HG03139 (cell line): ENCODE measurements around the gene EPS8L2.

Experiments
- ATAC-seq: cut with Tn5 transposase; IDR thresholded peaks from one replicate; pipeline ENCODE4 v1.9.1; 2021; ENCODE audit not compliant: unreplicated experiment

The EPS8L2 gene

DNA sequence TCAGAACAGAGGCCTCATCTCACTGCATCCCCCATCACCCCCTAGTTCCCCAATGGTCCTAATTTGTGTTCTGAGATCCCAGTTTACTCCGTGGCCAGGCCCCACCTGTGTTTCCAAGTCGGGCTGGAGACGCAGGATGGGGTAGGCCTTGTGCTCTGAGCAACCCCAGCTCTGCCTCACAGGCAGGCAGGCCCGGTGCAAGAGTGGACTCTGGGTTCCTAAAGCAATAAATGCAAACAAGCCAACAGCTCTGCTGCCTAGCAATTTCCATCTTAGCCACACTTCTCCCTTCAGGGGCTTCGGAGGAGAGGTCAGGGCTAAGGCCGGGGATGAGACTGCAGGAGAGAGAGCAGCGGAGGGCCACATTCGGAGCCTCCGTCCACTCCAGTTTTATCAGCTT lies 2.5 kb upstream of the EPS8L2 start:
- ATAC-seq = no peak

DNA sequence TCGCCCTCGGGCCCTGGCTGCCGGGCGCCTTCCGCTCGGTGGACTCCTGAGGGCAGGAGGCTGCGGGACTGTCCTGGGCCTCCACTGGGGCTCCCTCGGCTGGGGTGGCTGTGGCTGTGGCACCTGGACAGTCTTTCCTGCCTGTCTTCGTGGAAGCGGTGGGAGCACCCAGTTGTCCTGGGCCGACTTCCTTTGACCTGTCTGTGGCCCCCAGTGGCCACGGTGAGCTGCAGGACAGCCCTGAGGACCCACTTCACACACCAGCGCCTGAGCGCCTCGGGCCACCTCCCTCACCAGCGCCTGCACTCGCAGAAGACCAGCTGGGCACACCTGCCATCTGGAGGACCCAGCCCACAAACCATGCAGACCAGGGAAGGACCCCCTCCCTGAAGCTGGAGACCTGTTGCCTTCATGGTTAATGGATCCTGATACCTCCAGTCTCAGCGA lies 1.8 kb upstream of the EPS8L2 start:
- no peak for ATAC-seq

DNA sequence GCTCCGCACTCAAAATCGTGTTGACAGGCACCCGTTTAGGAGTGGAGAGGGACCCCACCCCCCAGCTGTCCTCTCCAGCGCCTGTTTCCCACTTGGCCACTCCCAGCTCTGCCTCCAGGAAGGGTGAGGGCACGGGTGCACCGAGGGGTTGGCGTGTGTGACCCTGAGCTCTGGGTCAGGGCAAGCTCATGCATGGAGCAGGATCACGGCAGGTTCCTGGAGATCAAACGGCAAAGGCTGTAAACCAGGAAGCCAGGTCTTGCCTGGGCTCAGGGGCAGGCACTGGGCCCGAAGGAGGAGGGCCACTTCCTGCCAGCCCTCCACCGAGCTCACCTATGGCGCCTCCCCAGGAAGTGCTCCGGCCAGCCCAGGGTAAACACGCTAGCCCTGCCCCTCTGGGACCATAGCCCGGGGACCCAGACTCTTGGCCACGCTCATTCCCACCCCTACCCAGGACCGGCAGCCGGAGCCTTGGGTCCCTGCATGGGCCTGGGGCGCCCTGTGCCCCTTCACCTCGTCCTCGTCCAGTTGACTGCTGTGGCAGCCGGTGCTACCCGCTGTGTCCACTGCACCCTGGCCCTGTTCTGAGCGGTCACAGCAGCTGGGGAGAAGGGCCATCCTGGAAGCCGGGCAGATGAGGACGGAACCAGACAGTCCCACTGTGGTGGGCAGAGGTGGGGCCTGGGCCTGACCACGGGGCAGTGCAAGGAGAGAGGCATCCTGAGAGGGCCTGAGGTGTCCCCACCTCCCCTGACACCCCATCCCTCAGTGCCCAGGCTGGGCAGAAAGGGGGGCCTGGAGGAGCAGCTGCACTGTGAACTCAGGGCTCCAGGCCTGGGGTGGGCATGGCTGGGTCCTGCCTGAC lies 1.0 kb upstream of the EPS8L2 start:
- no peak for ATAC-seq

DNA sequence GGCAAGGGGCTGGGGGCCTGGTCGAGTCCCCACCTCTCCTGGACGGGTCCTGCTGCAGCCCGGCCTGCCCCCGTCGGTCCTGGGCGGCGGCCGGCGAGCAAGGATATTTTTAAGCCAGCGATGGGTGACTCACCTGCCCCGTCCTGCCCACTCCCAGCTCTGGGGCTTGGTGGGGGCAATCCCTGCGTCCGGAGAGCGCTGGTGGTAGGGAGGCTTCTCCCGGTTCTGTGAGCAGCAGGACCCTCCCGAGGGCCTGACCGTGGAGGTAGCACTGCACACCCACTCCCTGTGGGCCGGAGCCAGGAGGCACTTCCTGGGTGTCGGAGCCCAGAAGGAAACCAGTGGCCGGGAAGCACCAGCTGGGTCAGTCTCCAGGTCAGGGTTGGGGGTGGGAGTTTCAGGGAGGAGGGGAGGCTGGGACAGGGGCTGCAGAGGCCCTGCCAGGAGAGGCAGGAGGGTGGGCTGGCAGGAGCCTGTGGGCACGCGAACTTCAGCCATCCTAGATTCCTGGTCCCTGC lies 467 bp downstream of the EPS8L2 start:
- ATAC-seq = no peak

DNA sequence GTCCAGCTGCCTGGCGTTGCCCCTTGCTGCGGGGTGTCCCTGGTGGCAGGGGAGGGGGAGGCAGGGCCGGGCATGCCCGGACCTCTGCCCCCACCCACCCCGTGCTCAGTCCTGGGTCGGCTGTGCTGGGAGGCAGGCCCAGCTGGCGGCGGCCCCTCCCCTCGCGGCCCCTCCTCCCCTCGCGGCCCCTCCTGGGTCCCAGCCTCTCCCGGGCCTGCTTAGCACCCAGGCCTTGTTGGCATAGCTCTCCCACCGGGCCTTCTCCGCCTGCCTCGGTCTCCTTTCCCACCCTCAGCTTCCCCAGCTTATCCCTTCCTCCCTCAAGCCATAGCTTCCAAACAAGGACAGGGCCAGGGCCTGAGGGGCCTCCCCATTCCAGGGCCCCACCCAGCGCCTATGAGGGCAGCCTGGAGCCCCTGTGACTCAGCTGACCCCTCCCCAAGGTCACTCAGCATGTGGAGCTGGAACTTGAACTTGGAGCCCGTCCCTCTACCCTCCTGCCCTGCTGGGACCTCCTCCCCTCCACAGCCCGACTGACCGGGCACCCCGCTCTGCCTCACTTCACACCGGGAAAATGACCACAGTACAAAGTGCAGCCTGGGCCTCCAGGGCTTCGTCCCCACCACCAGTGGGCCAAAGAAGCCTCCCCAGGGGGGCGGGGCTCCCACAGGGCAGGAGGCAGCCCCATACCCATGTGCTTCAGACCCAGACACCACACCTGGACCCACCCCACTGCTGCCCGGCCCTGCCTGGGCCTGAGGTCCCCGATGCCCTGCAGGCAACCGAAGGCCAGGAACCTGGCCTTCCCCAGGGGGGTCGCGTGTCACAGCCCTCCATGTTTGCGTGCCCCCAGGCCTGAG lies 1.2 kb downstream of the EPS8L2 start:
- ATAC-seq = no peak

DNA sequence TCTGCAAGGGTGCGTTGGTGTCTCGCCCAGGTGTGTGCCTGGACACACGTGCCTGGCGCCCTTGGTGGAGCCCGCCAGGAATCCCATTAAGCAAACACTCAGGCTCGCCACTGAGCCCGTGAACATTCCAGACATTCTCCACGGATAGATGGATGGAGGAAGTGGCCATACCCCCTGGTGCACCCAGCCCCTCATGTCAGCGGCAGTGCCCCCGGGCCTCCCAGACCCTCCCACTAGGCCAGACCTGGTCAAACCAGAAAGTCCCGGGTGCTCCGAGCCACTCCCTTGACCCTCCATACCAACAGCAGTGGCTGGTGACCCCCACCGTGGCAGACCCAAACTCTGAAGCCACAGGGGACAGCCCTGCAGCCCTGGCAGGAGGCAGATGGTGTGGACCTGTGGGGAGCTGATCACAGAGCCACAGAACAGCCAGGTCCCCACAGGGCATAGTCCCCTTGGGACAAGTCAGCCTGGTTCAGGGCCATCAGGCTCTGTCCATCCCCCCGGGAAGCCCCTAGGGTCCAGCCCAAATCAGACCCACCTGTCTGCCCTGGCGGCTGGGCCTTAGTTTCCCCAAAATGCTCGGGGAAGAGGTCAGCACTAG lies 1.9 kb downstream of the EPS8L2 start:
- ATAC-seq = no peak

DNA sequence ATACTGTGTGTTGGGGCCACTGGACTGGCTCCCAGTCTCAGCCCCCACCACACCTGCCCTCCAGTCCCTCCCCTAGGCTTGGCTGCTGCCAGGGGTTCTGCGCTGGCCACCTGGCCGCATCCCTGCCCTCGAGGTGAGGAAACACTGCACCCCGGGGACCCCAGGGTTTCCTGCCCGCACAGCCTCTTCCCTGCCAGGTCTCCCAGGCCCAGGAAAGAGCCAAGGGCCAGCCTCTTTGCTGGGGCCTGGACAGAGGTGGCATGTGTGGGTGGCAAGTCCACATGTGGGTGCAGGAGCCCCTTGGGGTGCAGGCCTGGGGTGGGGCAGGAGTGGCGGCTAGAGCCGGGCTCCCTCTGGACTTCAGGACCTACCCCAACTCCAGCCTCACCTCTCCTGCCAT lies 2.5 kb downstream of the EPS8L2 start:
- no peak for ATAC-seq

DNA sequence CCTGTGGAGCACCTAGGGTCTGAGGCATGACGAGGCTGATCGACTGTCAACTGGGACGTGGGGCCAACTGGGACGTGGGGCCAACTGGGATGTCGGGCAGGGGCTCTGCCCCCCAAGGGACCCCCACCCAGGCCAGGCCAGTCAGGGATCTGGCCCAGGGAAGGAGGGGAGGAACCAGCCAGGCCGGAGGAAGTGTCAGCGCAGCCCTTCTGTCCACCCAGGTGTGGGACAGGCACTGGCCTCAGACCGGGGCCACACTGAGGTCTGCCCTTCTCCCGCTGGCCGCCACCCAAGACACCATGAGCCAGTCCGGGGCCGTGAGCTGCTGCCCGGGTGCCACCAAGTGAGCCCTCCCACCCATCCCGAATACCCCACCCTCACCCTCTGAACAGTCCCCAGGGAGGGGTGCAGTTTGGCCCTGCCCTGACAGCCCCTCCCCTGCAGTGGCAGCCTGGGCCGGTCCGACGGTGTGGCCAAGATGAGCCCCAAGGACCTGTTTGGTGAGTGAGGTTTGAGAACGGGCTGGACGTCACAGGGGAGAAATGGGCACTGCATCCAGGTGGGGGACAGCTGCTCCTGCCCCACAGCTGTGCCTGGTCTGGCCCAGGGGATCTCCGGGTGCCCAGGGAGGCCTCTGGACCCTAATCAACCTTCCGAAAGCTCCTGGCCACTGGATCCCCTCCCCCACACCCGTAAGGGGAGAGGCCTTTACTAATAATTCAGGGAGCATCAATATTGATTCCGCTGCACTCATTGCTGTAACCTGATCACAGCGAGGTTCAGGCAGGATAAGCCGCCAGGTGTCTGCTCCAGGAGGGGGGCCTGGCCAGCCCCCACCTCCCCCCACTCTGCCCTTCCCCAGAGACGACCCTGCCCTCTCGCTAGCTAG lies 3.3 kb downstream of the EPS8L2 start:
- no peak for ATAC-seq

DNA sequence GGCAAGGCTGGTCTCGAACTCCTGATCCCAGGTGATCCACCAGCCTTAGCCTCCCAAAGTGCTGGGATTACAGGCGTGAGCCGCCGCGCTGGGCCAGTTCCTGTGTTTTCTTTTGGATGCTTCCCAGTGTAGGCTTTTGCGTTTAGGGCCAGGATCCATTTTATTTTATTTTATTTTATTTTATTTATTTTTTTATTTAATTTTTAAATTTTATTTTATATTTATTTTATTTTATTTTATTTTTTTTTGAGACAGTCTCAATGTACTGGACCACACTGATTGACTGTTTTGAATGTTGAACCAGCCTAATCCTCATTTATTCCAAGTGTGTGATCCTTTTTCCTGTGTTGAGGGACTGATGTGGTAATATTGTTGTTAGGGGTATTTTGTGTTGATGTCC lies 8.4 kb downstream of the EPS8L2 start:
- no peak for ATAC-seq

DNA sequence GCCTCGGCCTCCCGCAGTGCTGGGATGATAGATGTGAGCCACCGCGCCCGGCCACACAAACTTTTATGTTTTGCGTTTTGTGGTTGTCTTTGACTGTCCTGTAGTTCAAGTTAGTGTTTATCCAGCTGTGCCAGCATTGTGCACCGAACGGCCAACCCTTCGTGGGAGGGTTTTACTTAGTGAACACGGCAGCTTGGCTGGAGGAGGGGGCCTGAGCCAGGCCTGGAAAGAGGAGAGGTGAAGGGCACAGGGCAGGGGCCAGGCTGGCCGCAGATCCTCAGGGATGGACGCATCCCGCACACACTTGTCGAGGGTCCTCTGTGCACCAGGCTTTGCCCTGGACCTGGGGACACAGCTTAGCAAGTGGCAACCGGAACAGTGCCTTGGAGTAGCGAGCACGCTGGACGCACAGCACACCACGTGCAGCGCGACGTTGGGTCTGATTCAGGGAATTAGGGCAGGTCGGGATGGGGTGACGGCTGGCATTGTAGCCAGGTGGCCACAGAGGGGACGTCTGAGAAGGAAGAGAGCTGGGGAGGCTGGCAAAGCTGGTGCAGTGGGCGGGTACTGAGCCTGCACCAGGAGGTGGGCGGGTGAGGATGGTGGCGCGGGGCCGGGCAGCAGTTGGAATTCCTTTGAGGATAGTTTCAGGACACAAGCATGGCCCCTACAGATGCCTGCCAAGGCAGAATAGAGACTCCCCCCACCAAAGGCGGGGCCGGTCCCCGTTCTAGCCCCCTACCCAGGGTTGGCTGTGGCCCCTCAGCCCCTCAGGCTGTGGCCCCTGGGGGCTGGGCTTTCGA lies 13.4 kb downstream of the EPS8L2 start:
- no peak for ATAC-seq

DNA sequence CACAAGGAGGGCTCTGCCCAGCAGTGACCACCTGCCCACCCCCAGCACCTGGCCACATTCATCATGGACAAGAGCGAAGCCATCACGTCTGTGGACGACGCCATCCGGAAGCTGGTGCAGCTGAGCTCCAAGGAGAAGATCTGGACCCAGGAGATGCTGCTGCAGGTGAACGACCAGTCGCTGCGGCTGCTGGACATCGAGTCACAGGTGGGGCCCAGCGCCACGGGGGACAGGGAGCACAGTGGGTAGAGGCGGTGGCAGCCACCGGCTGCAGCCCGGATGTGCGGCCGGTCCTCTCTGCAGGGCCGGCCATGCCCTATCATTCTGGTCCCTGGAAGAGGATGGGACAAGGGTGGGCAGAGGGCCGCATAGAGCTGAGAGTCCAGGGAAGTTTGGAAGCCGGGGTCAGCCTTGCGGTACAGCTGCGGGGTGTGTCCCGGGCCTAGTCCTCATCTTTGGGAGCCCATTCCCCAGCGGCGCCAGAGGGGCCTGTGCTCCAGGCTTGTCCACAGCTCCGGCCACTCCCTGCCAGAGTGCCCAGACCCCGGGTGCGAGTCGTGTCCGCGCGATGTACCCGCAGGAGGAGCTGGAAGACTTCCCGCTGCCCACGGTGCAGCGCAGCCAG lies 14.1 kb downstream of the EPS8L2 start:
- ATAC-seq = no peak

DNA sequence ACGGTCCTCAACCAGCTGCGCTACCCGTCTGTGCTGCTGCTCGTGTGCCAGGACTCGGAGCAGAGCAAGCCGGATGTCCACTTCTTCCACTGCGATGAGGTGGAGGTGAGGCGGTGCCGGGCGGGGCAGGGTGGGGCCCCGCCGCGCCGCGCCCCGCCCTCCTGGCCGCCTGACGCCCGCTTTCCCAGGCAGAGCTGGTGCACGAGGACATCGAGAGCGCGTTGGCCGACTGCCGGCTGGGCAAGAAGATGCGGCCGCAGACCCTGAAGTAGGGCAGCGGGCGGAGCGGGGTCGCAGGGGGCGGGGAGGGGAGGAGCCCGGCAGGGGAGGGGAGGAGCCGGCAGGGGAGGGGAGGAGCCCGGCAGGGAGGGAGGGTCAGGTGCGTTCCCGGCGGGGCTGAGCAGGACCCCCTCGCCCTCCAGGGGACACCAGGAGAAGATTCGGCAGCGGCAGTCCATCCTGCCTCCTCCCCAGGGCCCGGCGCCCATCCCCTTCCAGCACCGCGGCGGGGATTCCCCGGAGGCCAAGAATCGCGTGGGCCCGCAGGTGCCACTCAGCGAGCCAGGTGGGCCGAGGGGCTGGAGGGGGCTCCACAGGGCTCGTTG lies 14.7 kb downstream of the EPS8L2 start:
- no peak for ATAC-seq

DNA sequence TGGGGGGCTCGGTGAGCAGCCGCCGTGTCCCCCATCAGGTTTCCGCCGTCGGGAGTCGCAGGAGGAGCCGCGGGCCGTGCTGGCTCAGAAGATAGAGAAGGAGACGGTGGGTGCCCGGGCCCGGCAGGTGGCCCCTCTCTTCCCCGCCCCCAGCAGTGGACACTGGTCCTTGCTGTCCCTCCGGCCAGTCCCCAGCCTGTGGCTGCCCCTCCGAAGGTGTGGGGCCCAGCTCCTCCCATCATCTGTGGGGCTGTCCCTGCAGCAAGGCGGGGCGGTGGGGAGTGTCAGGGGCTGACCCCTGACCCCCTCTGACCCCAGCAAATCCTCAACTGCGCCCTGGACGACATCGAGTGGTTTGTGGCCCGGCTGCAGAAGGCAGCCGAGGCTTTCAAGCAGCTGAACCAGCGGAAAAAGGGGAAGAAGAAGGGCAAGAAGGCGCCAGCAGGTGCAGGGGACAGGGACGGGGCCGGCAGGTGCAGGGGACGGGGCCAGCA lies 15.3 kb downstream of the EPS8L2 start:
- ATAC-seq = no peak

DNA sequence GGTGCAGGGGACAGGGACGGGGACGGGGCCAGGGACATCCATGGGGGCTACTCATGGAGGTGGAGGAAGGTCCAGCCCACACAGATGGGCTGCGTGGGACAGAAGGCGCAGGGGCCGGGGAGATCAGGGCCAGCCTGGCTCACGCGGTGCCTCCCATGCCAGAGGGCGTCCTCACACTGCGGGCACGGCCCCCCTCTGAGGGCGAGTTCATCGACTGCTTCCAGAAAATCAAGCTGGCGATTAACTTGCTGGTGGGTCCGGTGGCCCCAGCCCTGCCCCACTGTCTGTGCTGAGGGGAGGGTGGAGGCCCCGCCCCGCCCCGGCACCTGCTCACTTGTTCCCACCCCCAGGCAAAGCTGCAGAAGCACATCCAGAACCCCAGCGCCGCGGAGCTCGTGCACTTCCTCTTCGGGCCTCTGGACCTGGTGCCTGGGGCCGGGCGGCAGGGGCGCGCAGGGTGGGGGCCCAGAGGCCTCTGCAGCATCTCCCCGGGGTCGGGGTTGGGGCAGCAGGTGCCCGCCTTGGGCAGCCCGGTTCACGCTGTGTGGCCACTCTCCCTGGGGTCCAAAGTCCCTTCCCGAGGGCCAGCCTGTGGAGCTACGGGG lies 15.8 kb downstream of the EPS8L2 start:
- no peak for ATAC-seq

DNA sequence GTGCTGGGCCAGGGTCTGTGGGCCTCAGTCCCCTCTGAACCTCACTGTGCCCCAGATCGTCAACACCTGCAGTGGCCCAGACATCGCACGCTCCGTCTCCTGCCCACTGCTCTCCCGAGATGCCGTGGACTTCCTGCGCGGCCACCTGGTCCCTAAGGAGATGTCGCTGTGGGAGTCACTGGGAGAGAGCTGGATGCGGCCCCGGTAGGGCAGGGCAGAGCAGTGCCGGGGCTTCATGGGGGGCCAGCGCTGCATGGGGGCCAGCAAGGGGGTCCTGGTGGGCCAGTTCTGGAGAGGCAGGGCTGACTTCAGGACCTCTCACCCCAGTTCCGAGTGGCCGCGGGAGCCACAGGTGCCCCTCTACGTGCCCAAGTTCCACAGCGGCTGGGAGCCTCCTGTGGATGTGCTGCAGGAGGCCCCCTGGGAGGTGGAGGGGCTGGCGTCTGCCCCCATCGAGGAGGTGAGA lies 16.3 kb downstream of the EPS8L2 start:
- no peak for ATAC-seq

DNA sequence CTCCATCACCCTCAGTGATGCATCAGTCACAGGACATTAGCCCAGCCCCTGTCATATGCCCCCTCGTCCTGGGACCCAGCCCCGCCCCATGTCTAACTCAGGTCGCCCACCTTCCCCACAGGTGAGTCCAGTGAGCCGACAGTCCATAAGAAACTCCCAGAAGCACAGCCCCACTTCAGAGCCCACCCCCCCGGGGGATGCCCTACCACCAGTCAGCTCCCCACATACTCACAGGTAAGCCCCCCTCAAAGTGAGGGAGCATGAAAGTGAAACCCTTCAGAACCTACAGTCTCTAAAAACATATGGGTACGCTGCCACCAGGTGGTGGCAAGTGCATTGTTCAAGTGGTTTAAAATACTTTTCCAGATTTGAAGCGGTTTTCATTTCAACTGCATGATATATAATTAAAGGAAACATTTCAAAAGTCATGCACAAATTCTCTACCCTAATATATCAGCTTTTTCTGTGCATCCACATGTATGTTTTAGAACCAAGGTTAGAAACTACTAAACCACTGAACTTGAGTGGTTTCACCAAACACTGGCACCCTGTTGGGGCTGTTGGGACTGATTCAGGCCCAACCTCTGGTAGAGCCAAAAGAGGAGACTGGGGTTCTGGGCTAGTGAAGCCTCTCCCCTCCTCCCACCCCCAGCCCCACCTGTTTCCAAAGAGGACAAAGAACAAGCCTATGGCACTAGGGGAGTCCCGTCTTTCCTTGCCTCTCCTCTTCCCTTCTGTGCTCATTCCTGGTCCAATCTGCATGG lies 17.3 kb downstream of the EPS8L2 start:
- ATAC-seq = no peak

DNA sequence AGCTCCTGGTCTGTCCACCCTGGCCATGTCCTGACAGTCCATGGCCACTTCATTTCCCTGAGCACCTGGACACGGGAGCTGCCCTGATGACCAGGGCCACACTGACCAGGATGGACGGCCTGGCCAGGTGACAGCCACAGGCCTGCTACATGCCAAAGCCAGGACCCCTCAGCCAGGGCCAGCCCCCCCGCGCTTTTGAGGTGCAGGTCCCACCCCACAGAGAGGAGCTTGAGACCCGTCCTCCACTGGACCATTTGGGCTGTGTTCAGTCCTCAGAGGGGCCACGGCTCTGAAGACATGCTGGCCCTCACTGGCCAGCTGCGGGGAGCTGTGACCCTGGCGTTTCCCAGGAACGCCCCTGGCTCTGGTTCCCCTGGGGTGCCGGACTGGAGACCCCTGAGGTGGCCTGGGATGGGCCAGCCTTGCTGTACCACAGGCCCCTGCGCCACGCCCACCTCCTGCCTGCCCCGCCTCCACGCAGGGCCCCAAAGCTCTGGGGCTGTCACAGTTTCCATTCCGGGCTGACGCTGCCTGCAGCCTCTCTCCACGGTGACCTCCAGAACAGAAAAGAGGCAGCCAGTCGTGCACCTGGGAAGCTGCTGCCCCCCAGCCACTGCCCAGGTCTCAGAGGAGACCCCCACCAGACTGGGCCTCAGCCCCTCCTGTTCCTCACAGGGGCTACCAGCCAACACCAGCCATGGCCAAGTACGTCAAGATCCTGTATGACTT lies 18.2 kb downstream of the EPS8L2 start:
- no peak for ATAC-seq
